ENCODE results near the gene PTPRD.

GRCh38 chr9:8287501-8287900 lies 2325.3 kb downstream of the PTPRD start:
- TF ChIP-seq CTCF (conservative IDR thresholded peaks at IDR 0.05; ENCODE audit: low read length) (no peak), EZH2phosphoT487 (IDR thresholded peaks at IDR 0.05; ENCODE audit: borderline replicate concordance) (no peak)

All from Loucy (cell line).